SK-N-SH treated with all-trans-retinoic acid at 6 μM for 48 hours (cell line): ENCODE measurements around the gene COG6.

Experiments
- ATAC-seq: fragments of 200-7000 bp; cut with Tn5 transposase; 3 replicates; pipeline ENCODE4 v1.9.1; 2020; ENCODE audit warnings: mild to moderate bottlenecking, moderate library complexity
- ARNTL ChIP-seq: fragments of 450-650 bp; formaldehyde crosslinking; IDR thresholded peaks from 2 replicates; pipeline ENCODE4 v1.5.0; 2020; ENCODE audit warnings: low read depth, mild to moderate bottlenecking, moderate library complexity, borderline replicate concordance
- BACH2 ChIP-seq: fragments of 250-450 bp; sonication (Bioruptor Pico); IDR thresholded peaks from 2 replicates; pipeline ENCODE4 v1.9.0; 2021; ENCODE audit warnings: mild to moderate bottlenecking, borderline replicate concordance
- CREB5 ChIP-seq: fragments of 250-450 bp; sonication (Bioruptor Pico); IDR thresholded peaks from 2 replicates; pipeline ENCODE4 v1.5.1; 2020; ENCODE audit warnings: low read depth, mild to moderate bottlenecking, moderate library complexity
- CSDC2 ChIP-seq: fragments of 250-450 bp; sonication (Bioruptor Pico); IDR thresholded peaks from 2 replicates; pipeline ENCODE4 v1.5.0; 2020; ENCODE audit warnings: mild to moderate bottlenecking, moderate library complexity
- CSRNP3 ChIP-seq: fragments of 250-450 bp; sonication (Bioruptor Pico); IDR thresholded peaks from 2 replicates; pipeline ENCODE4 v1.5.1; 2021; ENCODE audit warnings: mild to moderate bottlenecking, moderate library complexity
- ESRRG ChIP-seq: fragments of 250-450 bp; sonication (Bioruptor Pico); IDR thresholded peaks from 2 replicates; pipeline ENCODE4 v1.6.1; 2021; ENCODE audit warnings: mild to moderate bottlenecking
- GLIS3 ChIP-seq: fragments of 250-450 bp; sonication (Bioruptor Pico); IDR thresholded peaks from 2 replicates; pipeline ENCODE4 v1.5.0; 2020; ENCODE audit warnings: mild to moderate bottlenecking, moderate library complexity
- ISL1 ChIP-seq: fragments of 250-450 bp; sonication (Bioruptor Pico); IDR thresholded peaks from 2 replicates; pipeline ENCODE4 v2.1.2; 2022; ENCODE audit warnings: mild to moderate bottlenecking, moderate library complexity
- OSR1 ChIP-seq: fragments of 250-450 bp; sonication (Bioruptor Pico); IDR thresholded peaks from 2 replicates; pipeline ENCODE4 v1.8.0; 2022; ENCODE audit warnings: moderate library complexity, mild to moderate bottlenecking, inconsistent platforms
- PATZ1 ChIP-seq: fragments of 250-450 bp; sonication (Bioruptor Pico); IDR thresholded peaks from 2 replicates; pipeline ENCODE4 v1.8.0; 2020; ENCODE audit warnings: mild to moderate bottlenecking, moderate library complexity, borderline replicate concordance
- POU6F1 ChIP-seq: fragments of 250-450 bp; sonication (Bioruptor Pico); IDR thresholded peaks from 2 replicates; pipeline ENCODE4 v1.8.0; 2021; ENCODE audit warnings: low read depth, mild to moderate bottlenecking, moderate library complexity, borderline replicate concordance
- PPARA ChIP-seq: fragments of 250-450 bp; sonication (Bioruptor Pico); IDR thresholded peaks from 2 replicates; pipeline ENCODE4 v1.5.0; 2020; ENCODE audit warnings: mild to moderate bottlenecking, borderline replicate concordance
- RARB ChIP-seq: fragments of 250-450 bp; sonication (Bioruptor Pico); IDR thresholded peaks from 2 replicates; pipeline ENCODE4 v1.8.0; 2021; ENCODE audit warnings: mild to moderate bottlenecking, moderate library complexity
- SNAI2 ChIP-seq: fragments of 250-450 bp; sonication (Bioruptor Pico); IDR thresholded peaks from 2 replicates; pipeline ENCODE4 v1.5.0; 2020; ENCODE audit warnings: mild to moderate bottlenecking, moderate library complexity
- TCF4 ChIP-seq: fragments of 250-450 bp; sonication (Bioruptor Pico); IDR thresholded peaks from 2 replicates; pipeline ENCODE4 v1.8.0; 2021; ENCODE audit warnings: mild to moderate bottlenecking, moderate library complexity, borderline replicate concordance
- TSHZ2 ChIP-seq: fragments of 250-450 bp; sonication (Bioruptor Pico); IDR thresholded peaks from 2 replicates; pipeline ENCODE4 v1.5.0; 2020; ENCODE audit warnings: mild to moderate bottlenecking, moderate library complexity
- ZC3H10 ChIP-seq: fragments of 250-450 bp; sonication (Bioruptor Pico); IDR thresholded peaks from 2 replicates; pipeline ENCODE4 v1.5.1; 2021; ENCODE audit warnings: mild to moderate bottlenecking, moderate library complexity
- ZFP3 ChIP-seq: fragments of 250-450 bp; sonication (Bioruptor Pico); IDR thresholded peaks from 2 replicates; pipeline ENCODE4 v1.5.0; 2020; ENCODE audit warnings: mild to moderate bottlenecking, moderate library complexity
- ZFP30 ChIP-seq: fragments of 450-650 bp; formaldehyde crosslinking; IDR thresholded peaks from 2 replicates; pipeline ENCODE4 v1.5.0; 2022; ENCODE audit warnings: mild to moderate bottlenecking, moderate library complexity
- ZNF565 ChIP-seq: fragments of 450-650 bp; formaldehyde crosslinking; conservative IDR thresholded peaks from 2 replicates; pipeline ENCODE4 v1.5.0; 2020; ENCODE audit warnings: low read depth, mild to moderate bottlenecking, moderate library complexity
- ZNF70 ChIP-seq: fragments of 450-650 bp; formaldehyde crosslinking; IDR thresholded peaks from 2 replicates; pipeline ENCODE4 v1.5.0; 2020; ENCODE audit warnings: mild to moderate bottlenecking, moderate library complexity
- ZNF8 ChIP-seq: fragments of 450-650 bp; formaldehyde crosslinking; IDR thresholded peaks from 2 replicates; pipeline ENCODE4 v1.5.0; 2020; ENCODE audit warnings: mild to moderate bottlenecking, moderate library complexity

The COG6 gene

GRCh38 chr13:39699274-39699673 lies 43.8 kb downstream of the COG6 start:
- ATAC-seq: no peak
- TF ChIP-seq SNAI2: no peak
- no peak for TF ChIP-seq CSDC2 (CRISPR knock-in tag)
- TF ChIP-seq BACH2 (CRISPR knock-in tag): no peak
- TF ChIP-seq PPARA (CRISPR knock-in tag): no peak
- TF ChIP-seq ZC3H10 (CRISPR knock-in tag): no peak
- no peak for TF ChIP-seq ESRRG
- no peak for TF ChIP-seq POU6F1 (CRISPR knock-in tag)
- TF ChIP-seq ARNTL: no peak
- TF ChIP-seq TCF4 (CRISPR knock-in tag): no peak
- TF ChIP-seq TSHZ2: no peak
- TF ChIP-seq GLIS3 (CRISPR knock-in tag): no peak
- no peak for TF ChIP-seq CREB5
- no peak for TF ChIP-seq ZFP3
- no peak for TF ChIP-seq ISL1
- no peak for TF ChIP-seq ZNF565 (CRISPR knock-in tag)
- no peak for TF ChIP-seq ZNF8
- no peak for TF ChIP-seq ZFP30

- no peak for ATAC-seq
- TF ChIP-seq SNAI2: no peak
- TF ChIP-seq ZNF70 (CRISPR knock-in tag): no peak
- TF ChIP-seq ZFP3: no peak
- TF ChIP-seq CREB5: no peak
- TF ChIP-seq RARB: no peak
- TF ChIP-seq POU6F1 (CRISPR knock-in tag): no peak
- no peak for TF ChIP-seq ISL1
- no peak for TF ChIP-seq ZNF8
- TF ChIP-seq ESRRG: no peak
- TF ChIP-seq BACH2 (CRISPR knock-in tag): no peak
- TF ChIP-seq PPARA (CRISPR knock-in tag): no peak
- no peak for TF ChIP-seq CSRNP3 (CRISPR knock-in tag)
- TF ChIP-seq ZNF565 (CRISPR knock-in tag): no peak
- TF ChIP-seq PATZ1 (CRISPR knock-in tag): no peak
- TF ChIP-seq OSR1 (CRISPR knock-in tag): no peak
- no peak for TF ChIP-seq ZC3H10 (CRISPR knock-in tag)
- no peak for TF ChIP-seq CSDC2 (CRISPR knock-in tag)
- no peak for TF ChIP-seq TSHZ2
- TF ChIP-seq ARNTL: no peak
- no peak for TF ChIP-seq GLIS3 (CRISPR knock-in tag)
These were observed 57.2 kb downstream of the COG6 start for GRCh38 chr13:39712626-39713025.
